Pancreas (tissue), 10 donors: ENCODE results near the gene EIF2B4. TPM values are rescaled to one million over a fixed set of nuclear protein-coding genes. Genes with fewer than 3 reads are reported as not detected.
A peak's percentile ranks its signal among the peaks of the same experiment; 100 is the strongest.

Source experiments
- ATAC-seq, 4 donors: fragments of 200-7000 bp; cut with Tn5 transposase; one replicate each; pipeline versions ENCODE4 v1.8.0 to v1.9.1; 2020; ENCODE audit warnings: mild to moderate bottlenecking in 4 of 4, moderate library complexity in 4 of 4
- DNase-seq, 6 donors: peaks; one replicate each; pipeline ENCODE4 v3.0.0-alpha.2; 2020
- FAIRE-seq: peaks from 2 replicates; lab custom pipeline; 2012; peaks lifted over from hg19 to GRCh38; lab: Jason Lieb, UNC
- H3K27ac ChIP-seq, 4 donors: fragments of 200-600 bp; sonication (generic); 1 replicate in 3 of 4; 2 replicates in 1 of 4; pipeline versions ENCODE4 v1.5.0 to v1.8.0; 2020
- H3K27me3 ChIP-seq, 4 donors: fragments of 200-600 bp; one replicate each; pipeline ENCODE4 v1.8.0; 2021
- H3K36me3 ChIP-seq, 3 donors: fragments of 200-600 bp; sonication (generic) in 1 of 3; one replicate each; pipeline versions ENCODE4 v1.5.0 to v1.8.0; 2020 to 2021
- H3K4me1 ChIP-seq, 3 donors: fragments of 200-600 bp; one replicate each; pipeline ENCODE4 v1.8.0; 2021
- H3K4me3 ChIP-seq, 4 donors: fragments of 200-600 bp; sonication (generic) in 2 of 4; one replicate each; pipeline versions ENCODE4 v1.5.0 to v1.8.0; 2020 to 2021
- H3K9me3 ChIP-seq, 4 donors: fragments of 200-600 bp; one replicate each; pipeline ENCODE4 v1.8.0; 2021
- WGBS, 2 donors: extraction: QIAGEN DNeasy Blood & Tissue Kit; methylation state at CpG; one replicate each; pipeline ENCODE4 v1.1.7; 2013; 5-methylcytosine and 5-hydroxymethylcytosine counted together
- intact Hi-C, 3 donors: fragments of 100-400 bp; cut with DNase I; formaldehyde crosslinking; loops; one replicate each; pipeline versions ENCODE4 v1.11.1 to v1.14.2; 2022
- polyA plus RNA-seq, 2 donors: library from polyadenylated mRNA; stranded (reverse); fragments of 200-250 nt; gene quantifications; one replicate each; pipeline ENCODE4 v1.2.3, GENCODE V29; 2013
- total RNA-seq, 6 donors: library from RNA; stranded (reverse); fragmentation: NEBNext Ultra II Directional in 4 of 6; extraction: Animal tissue kit (Norgen Biotek cat#: 25700) in 4 of 6; gene quantifications; one replicate each; pipeline versions ENCODE4 v1.2.1 to v1.2.4, GENCODE V29; 2021 to 2023
- TF ChIP-seq, protein P1 (sequence below), 4 donors: fragments of 200-600 bp; sonication (generic) in 3 of 4; IDR thresholded peaks; one replicate each; pipeline versions ENCODE4 v1.5.0 to v1.8.0; 2021; ENCODE audit warnings: antibody characterized with exemption in 4 of 4
- donor health status: healthy with polysubstance abuse.
- donor health status: DM: no; HTN: no; CAD: no; lungs with moderate emphysema.
- donor health status: DM: no; HTN: no; CAD: no.
- donor health status: control.
- donor health status: control.
- donor health status: Bipolar disorder and iron deficiency.
- donor health status: DM: yes; HTN: yes; CAD: no.
- donor health status: DM: no; HTN: no; CAD: no.
- donor health status: DM: no; HTN: no; CAD: no.
- donor health status: DM: yes; HTN: yes; CAD: no.

EIF2B4 gene
- total RNA-seq: 10 to 100 TPM; 24.1 to 34.7 (median 31.3) TPM
- polyA plus RNA-seq: 10 to 100 TPM; 69.9 to 98.1 TPM

DNA sequence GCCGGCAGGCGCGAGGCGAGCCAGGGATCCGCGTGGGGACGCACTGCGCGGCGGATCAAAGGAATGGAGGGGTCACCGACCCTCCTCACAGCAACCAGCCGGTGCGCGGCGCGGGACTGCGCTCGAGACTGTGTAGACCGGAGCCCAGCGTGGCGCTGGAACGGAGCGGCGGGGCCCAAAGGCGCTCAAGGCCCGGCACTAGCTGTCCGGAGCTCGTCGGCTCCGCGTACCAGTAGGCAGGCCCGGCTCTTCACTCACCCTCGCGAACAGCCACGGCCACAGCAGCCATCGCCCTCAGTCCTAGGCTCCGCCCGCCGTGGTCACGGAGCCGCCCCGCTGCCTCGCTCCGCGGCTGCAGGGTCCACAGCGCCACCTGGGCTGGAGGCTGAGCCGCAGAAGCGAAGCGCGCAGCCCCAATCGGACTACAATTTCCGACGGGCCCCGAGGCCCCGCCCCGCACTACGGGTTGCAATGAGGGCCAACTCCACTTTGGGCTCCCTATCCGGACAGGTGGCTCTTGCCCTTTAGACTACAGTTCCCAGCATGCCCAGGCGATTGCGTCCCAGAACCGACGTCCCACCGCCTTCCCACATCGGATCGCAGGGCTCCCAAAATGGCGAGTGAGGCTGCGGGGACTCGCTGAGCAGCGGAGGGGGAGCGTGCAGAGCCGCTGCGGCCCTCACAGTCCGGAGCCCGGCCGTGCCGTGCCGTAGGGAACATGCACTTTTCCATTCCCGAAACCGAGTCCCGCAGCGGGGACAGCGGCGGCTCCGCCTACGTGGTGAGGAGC is at the start of gene EIF2B4, which contains the start of gene SNX17:
Gene EIF2B4, minus strand, starts transcription at position 313 of the 790 bp plus-strand sequence. Its CDS starts 24 bp downstream, at position 289.
Gene SNX17, plus strand, starts transcription at position 591 of the 790 bp plus-strand sequence. Its CDS starts 128 bp downstream, at position 719.
- peaks cover 0 to 48% (median 37%) of the 10 kb centered on the region in 3 donors for H3K36me3 ChIP-seq
- DNase-seq: peak; percentile 98 to 100 (median 99)
- no peaks in the 10 kb centered on the region for H3K27me3 ChIP-seq
- intact Hi-C loops: no loop called here
- 0% methylated on average over 82 to 85 of the region's 85 CpGs for WGBS, 2 donors
- TF ChIP-seq, protein P1, sequence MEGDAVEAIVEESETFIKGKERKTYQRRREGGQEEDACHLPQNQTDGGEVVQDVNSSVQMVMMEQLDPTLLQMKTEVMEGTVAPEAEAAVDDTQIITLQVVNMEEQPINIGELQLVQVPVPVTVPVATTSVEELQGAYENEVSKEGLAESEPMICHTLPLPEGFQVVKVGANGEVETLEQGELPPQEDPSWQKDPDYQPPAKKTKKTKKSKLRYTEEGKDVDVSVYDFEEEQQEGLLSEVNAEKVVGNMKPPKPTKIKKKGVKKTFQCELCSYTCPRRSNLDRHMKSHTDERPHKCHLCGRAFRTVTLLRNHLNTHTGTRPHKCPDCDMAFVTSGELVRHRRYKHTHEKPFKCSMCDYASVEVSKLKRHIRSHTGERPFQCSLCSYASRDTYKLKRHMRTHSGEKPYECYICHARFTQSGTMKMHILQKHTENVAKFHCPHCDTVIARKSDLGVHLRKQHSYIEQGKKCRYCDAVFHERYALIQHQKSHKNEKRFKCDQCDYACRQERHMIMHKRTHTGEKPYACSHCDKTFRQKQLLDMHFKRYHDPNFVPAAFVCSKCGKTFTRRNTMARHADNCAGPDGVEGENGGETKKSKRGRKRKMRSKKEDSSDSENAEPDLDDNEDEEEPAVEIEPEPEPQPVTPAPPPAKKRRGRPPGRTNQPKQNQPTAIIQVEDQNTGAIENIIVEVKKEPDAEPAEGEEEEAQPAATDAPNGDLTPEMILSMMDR (IDR thresholded peaks at IDR 0.05): peak in 3 of 4 donors; percentile 45 to 58 (median 53)
- FAIRE-seq: peak; percentile 59
- peaks cover 16 to 23% (median 19%) of the 10 kb centered on the region in 3 donors for H3K4me1 ChIP-seq
- peak within 1 kb of the TSS; percentile 86 to 91 (median 88) for H3K27ac ChIP-seq
- peak within 1 kb of the TSS; percentile 66 to 94 (median 82) for H3K4me3 ChIP-seq
- no peaks in the 10 kb centered on the region for H3K9me3 ChIP-seq
- peak; percentile 92 to 96 (median 93) for ATAC-seq

DNA sequence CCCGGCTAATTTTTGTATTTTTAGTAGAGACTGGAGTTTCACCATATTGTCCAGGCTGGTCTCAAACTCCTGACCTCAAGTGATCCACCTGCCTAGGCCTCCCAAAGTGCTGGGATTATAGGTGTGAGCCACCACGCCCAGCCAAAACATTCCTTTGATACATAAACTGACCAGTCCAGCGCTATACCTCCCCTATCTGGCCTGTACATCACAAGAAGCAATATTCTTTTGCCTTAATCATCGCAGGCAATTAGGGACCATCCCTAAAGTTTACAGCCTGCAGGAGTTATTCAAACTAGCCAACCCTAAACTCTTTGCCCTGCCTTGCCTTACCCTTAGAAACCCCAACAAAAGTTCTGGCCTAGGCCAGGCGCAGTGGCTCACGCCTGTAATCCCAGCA is 46.0 kb upstream of the EIF2B4 start:
- Histone ChIP-seq H3K27ac (no peak overlapping the region), H3K36me3 (no peaks in the 10 kb centered on the region), H3K27me3 (no peaks in the 10 kb centered on the region), H3K9me3 (no peaks in the 10 kb centered on the region), H3K4me1 (no peaks in the 10 kb centered on the region), H3K4me3 (no peak overlapping the region)
- DNase-seq (no peak), ATAC-seq (no peak), FAIRE-seq (no peak)
- TF ChIP-seq, protein P1 (IDR thresholded peaks at IDR 0.05): no peak
- WGBS, 2 donors: 91 to 95% methylated on average over 6 of the region's 6 CpGs
- intact Hi-C loops: no loop called here

DNA sequence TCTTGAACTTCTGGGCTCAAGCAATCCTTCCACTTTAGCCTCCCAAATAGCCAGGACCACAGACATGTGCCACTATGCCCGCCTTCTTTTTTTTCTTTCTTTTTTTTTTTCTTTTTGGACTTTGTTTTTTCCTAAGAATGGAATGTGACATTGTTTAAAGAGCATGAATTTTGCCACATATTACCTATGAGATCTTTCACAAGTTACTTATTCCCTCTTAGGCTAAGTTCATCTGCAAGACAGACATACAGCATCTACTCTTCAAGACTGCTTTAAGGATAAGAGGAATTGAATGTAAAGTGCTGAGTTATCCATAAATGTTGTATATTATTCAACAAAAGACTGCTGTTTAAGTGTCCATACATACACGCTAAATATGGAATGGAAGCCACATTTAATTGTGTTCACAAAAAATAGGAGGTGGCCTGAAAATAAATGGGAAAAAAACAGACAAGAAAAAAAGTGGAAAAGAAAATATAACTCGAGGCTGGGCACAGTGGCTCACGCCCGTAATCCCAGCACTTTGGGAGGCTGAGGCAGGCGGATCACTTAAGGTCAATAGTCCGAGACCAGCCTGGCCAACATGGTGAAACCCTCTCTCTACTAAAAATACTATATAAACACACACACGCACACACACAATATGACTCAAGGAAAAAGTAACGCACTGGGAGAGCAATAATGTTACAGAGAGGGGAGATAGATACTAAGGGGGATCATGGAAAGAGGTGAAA is 42.4 kb upstream of the EIF2B4 start:
- H3K4me3 ChIP-seq: no peak overlapping the region
- TF ChIP-seq, protein P1 (IDR thresholded peaks at IDR 0.05): no peak
- no peaks in the 10 kb centered on the region for H3K9me3 ChIP-seq
- H3K27ac ChIP-seq: no peak overlapping the region
- intact Hi-C loops: no loop called here
- no peaks in the 10 kb centered on the region for H3K36me3 ChIP-seq
- WGBS, 2 donors: 74 to 83% methylated on average over 9 of the region's 9 CpGs
- FAIRE-seq: no peak
- DNase-seq: no peak
- H3K4me1 ChIP-seq: peaks cover 0 to 10% (median 5%) of the 10 kb centered on the region in 3 donors
- ATAC-seq: no peak
- no peaks in the 10 kb centered on the region for H3K27me3 ChIP-seq

DNA sequence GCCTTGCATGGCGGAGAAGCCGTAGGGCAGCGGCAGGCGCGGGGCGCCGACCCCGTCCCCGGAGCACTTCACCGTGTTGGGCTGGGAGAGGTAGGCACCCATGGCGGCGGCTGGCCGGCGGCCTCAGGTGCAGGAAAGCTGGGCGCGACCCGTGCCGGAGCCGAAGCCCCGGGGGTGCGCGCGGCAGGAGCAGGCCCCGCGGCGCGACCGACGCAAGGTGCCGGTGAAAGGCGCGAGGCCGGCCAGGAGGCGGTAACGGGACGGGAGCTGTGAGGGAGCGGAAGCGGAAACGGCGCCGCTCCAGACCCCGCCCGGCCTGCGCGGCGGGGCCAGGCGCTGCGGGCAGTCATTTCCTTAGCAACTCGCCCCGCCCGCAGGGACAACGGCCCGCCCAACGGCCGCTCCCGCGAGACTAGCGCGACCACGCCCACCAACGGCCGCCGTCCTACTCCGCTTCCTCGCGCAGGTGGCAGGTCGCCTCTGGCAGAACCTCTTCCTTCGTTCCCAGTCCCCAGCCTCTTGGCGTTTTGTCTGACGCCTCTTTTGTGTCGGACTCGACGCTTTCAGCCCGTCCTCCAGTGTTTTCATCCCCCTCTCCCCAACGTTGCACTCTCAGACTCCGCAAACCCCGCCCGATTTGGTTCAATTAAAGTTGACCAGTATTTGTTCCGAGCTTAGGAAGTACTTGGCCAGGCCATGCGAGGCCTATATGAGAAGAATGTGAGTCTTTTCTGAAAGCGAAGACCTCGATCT is 39.4 kb upstream of the EIF2B4 start, which contains the start of gene PPM1G:
Gene PPM1G, minus strand, starts transcription at position 271 of the 753 bp plus-strand sequence. Its CDS starts 169 bp downstream, at position 102.
- WGBS, 2 donors: 0% methylated on average over 55 to 82 of the region's 82 CpGs
- Histone ChIP-seq H3K4me3 (peak within 1 kb of the TSS; percentile 89 to 100 (median 100)), H3K27ac (peak within 1 kb of the TSS; percentile 66 to 80 (median 70)), H3K9me3 (no peaks in the 10 kb centered on the region), H3K36me3 (no peaks in the 10 kb centered on the region), H3K4me1 (peaks cover 0 to 20% (median 8%) of the 10 kb centered on the region in 3 donors), H3K27me3 (no peaks in the 10 kb centered on the region)
- intact Hi-C loops: no loop called here
- TF ChIP-seq, protein P1 (IDR thresholded peaks at IDR 0.05): no peak
- ATAC-seq: peak; percentile 99 to 100 (median 99)
- no peak for FAIRE-seq
- DNase-seq: peak; percentile 94 to 99 (median 97)
